KMS-11 (cell line): ENCODE data around the gene PNLIPRP2.

Source experiments
- H2AFZ ChIP-seq: fragments of 200-600 bp; sonication (generic); 2 replicates; pipeline ENCODE4 v1.6.1; 2016; ENCODE audit warnings: antibody characterized with exemption, mixed run types, low read depth
- H3K27ac ChIP-seq: fragments of 200-600 bp; sonication (generic); 2 replicates; pipeline ENCODE4 v1.6.1; 2016; ENCODE audit warnings: mild to moderate bottlenecking, mixed run types
- H3K27me3 ChIP-seq: fragments of 200-600 bp; sonication (generic); 2 replicates; pipeline ENCODE4 v1.6.1; 2017; ENCODE audit warnings: mild to moderate bottlenecking, low read depth, mixed run types, moderate library complexity; ENCODE audit not compliant: insufficient read depth
- H3K36me3 ChIP-seq: fragments of 200-600 bp; sonication (generic); 2 replicates; pipeline ENCODE4 v1.6.1; 2017; ENCODE audit warnings: mild to moderate bottlenecking, mixed run types; ENCODE audit not compliant: insufficient read depth
- H3K4me1 ChIP-seq: fragments of 200-600 bp; sonication (generic); 2 replicates; pipeline ENCODE4 v1.6.1; 2016; ENCODE audit warnings: mild to moderate bottlenecking, low read depth, mixed run types; ENCODE audit not compliant: poor library complexity, severe bottlenecking
- H3K4me2 ChIP-seq: fragments of 200-600 bp; sonication (generic); 2 replicates; pipeline ENCODE4 v1.7.0; 2016; ENCODE audit warnings: mild to moderate bottlenecking, mixed run types
- H3K4me3 ChIP-seq: fragments of 200-600 bp; sonication (generic); IDR thresholded peaks from 2 replicates; pipeline ENCODE4 v1.6.1; 2017; ENCODE audit warnings: low read depth, low read length, mixed read lengths; ENCODE audit not compliant: insufficient read depth
- H3K79me2 ChIP-seq: fragments of 200-600 bp; sonication (generic); 2 replicates; pipeline ENCODE4 v1.6.1; 2016; ENCODE audit warnings: low read depth, mixed run types; ENCODE audit not compliant: insufficient read depth
- H3K9ac ChIP-seq: fragments of 200-600 bp; sonication (generic); 2 replicates; pipeline ENCODE4 v1.6.1; 2016; ENCODE audit warnings: mild to moderate bottlenecking, mixed run types
- H4K20me1 ChIP-seq: fragments of 200-600 bp; sonication (generic); 2 replicates; pipeline ENCODE4 v1.6.1; 2016; ENCODE audit warnings: mild to moderate bottlenecking, mixed run types; ENCODE audit not compliant: insufficient read depth
- CTCF ChIP-seq: fragments of 200-600 bp; sonication (generic); conservative IDR thresholded peaks from 2 replicates; pipeline ENCODE4 v1.6.1; 2017; ENCODE audit warnings: low read depth, mild to moderate bottlenecking, antibody characterized with exemption, low read length, moderate library complexity, mixed read lengths

Gene PNLIPRP2

DNA sequence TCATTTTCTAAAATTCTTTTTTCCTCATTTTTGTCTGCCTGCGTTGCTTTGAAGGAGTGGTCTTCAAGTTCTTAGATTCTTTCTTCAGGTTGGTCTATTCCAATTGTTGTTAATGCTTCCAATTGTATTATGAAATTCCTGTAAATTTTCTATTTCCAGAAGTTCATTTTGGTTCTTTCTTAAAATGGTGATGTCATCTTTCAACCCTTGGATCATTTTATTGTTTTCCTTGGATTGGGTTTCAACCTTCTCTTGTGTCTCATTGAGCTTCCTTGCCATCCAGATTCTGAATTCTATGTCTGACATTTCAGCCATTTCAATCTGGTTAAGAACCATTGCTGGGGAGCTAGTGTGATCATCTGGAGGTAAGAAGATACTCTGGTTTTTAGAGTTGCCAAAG, 33.1 kb downstream of the PNLIPRP2 start:
- TF ChIP-seq CTCF = no peak
- no peaks in the 10 kb centered on the region for H3K27me3 ChIP-seq

GRCh38 chr10:116654816-116655215, 34.1 kb downstream of the PNLIPRP2 start:
- Histone ChIP-seq H3K27ac (no peak overlapping the region), H4K20me1 (no peaks in the 10 kb centered on the region), H3K27me3 (no peaks in the 10 kb centered on the region), H3K4me1 (no peaks in the 10 kb centered on the region), H3K36me3 (no peaks in the 10 kb centered on the region), H3K9ac (no peak overlapping the region), H3K4me2 (no peak overlapping the region), H3K79me2 (no peaks in the 10 kb centered on the region), H2AFZ (no peak overlapping the region), H3K4me3 (no peak overlapping the region)
- TF ChIP-seq CTCF = 0 out of 2 replicates have a peak, but pooled peaks have one; percentile 14

More for the DNA sequence above, 33.1 kb downstream of the PNLIPRP2 start:
- no peaks in the 10 kb centered on the region for H3K4me1 ChIP-seq
- no peak overlapping the region for H3K4me2 ChIP-seq
- H2AFZ ChIP-seq = no peak overlapping the region
- no peak overlapping the region for H3K4me3 ChIP-seq
- H3K27ac ChIP-seq = no peak overlapping the region
- H4K20me1 ChIP-seq = no peaks in the 10 kb centered on the region
- no peaks in the 10 kb centered on the region for H3K79me2 ChIP-seq
- H3K36me3 ChIP-seq = no peaks in the 10 kb centered on the region
- no peak overlapping the region for H3K9ac ChIP-seq

GRCh38 chr10:116655568-116655967, 34.8 kb downstream of the PNLIPRP2 start:
- Histone ChIP-seq H3K4me2 (no peak overlapping the region), H3K4me3 (no peak overlapping the region), H2AFZ (no peak overlapping the region), H4K20me1 (no peaks in the 10 kb centered on the region), H3K27me3 (no peaks in the 10 kb centered on the region), H3K27ac (no peak overlapping the region), H3K9ac (no peak overlapping the region), H3K79me2 (no peaks in the 10 kb centered on the region), H3K4me1 (no peaks in the 10 kb centered on the region), H3K36me3 (no peaks in the 10 kb centered on the region)
- TF ChIP-seq CTCF = no peak

GRCh38 chr10:116656044-116656443, 35.3 kb downstream of the PNLIPRP2 start:
- no peaks in the 10 kb centered on the region for H3K27me3 ChIP-seq
- no peaks in the 10 kb centered on the region for H3K36me3 ChIP-seq
- no peak overlapping the region for H3K27ac ChIP-seq
- TF ChIP-seq CTCF = no peak
- H4K20me1 ChIP-seq = no peaks in the 10 kb centered on the region
- H3K9ac ChIP-seq = no peak overlapping the region
- H3K4me2 ChIP-seq = no peak overlapping the region
- no peaks in the 10 kb centered on the region for H3K4me1 ChIP-seq
- H3K4me3 ChIP-seq = no peak overlapping the region
- H3K79me2 ChIP-seq = no peaks in the 10 kb centered on the region
- H2AFZ ChIP-seq = no peak overlapping the region
